Measurements from ENCODE around the gene LGMN.

The LGMN gene

DNA sequence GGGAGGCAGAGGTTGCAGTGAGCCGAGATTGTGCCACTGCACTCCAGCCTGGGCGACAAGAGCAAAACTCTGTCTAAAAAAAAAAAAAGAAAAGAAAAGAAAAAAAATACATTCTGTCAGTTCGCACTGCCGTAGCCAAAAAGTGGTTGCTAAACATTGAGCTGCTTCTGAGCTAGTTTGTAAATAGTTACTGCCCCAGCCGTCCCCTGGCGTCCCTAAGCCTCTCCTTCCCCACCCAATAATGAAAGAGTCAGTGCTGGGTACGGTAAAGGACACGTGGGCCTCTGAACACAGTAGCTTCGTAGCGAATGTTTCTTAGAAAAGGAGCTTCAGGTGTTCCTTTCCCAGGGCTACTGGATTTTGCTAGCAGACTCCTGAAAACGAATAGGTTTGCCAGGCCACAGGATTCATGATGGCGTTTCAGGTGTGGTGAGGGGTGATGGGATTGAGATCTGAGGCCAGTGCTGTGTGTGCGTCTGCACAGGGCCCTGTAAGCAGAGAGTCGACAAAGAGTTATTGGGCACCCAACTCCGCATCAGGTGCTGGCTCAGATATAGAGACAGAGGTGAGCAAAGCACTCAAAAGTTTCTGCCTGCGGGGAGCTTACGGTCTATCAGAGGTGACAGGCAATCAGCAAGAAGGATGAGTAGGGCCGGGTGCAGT lies 94.1 kb downstream of the LGMN start:
- no peak for DNase-seq (ENCODE audit: low read depth in 1 of 2, low spot score in 1 of 2)
- TF ChIP-seq POLR2AphosphoS5 (IDR thresholded peaks at IDR 0.05; ENCODE audit: low read depth) (no peak), CTCF (IDR thresholded peaks at IDR 0.05; ENCODE audit: insufficient read depth, low read length) (no peak), GABPA (IDR thresholded peaks at IDR 0.05; ENCODE audit: low read depth) (no peak), SPI1 (IDR thresholded peaks at IDR 0.05; ENCODE audit: borderline replicate concordance, low read depth) (no peak)
- Histone ChIP-seq H3K4me3 (replicated peaks; ENCODE audit: insufficient read depth, low read length) (peak overlapping the region; percentile 86), H3K27me3 (ENCODE audit: insufficient read depth, poor library complexity, severe bottlenecking) (no peaks in the 10 kb centered on the region), H3K27ac (replicated peaks) (peak overlapping the region; percentile 27; the same call in 1 of the 2 replicates)
